Measurements from ENCODE around the gene TRIM14. TPM values are rescaled to one million over a fixed set of nuclear protein-coding genes. Genes with fewer than 3 reads are reported as not detected.

TRIM14 gene, protein sequence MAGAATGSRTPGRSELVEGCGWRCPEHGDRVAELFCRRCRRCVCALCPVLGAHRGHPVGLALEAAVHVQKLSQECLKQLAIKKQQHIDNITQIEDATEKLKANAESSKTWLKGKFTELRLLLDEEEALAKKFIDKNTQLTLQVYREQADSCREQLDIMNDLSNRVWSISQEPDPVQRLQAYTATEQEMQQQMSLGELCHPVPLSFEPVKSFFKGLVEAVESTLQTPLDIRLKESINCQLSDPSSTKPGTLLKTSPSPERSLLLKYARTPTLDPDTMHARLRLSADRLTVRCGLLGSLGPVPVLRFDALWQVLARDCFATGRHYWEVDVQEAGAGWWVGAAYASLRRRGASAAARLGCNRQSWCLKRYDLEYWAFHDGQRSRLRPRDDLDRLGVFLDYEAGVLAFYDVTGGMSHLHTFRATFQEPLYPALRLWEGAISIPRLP
- 17.8 and 18.9 TPM in 2 replicates for total RNA-seq (2014; rRNA removed; shearing (Covaris generic))

DNA sequence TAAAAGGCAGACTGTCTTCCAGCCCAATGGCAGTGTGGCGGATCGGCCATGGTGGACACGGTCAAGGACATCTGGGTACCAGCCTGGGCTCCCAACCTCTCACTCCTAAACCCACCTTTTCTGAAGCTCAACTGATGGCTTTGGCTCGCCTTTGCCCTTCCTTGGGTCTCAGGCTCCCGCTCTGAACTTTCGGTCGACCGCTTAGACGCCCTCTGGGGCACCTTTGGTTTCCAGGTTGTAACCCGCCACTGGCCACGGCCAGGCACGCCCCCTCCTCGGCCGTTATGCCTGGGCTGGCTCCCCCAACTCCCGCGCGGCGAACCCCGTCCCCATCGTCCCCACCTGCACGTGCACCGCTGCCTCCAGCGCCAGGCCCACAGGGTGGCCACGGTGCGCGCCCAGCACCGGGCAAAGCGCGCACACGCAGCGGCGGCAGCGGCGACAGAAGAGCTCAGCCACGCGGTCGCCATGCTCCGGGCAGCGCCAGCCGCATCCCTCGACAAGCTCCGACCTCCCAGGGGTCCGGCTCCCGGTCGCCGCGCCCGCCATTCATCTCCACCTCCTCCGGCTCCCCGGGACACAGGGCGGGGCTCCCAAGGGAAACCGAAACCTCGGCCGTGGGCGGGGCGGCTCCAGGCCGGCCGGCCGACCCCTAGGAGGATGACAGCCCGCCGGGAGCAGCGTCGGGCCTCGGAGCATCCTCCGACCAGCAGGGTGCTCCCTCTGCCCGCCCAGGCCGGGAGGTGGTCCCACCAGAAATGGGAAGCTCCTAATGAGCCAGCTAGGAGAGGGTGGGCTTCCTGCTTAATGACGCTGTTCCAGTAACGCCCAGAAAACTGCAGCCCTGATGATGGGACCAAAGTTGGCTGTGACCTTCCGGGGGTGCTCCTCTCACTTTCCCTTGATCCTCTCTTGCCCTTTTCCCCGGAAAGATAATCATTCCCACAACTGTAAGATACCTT, at the start of gene TRIM14:
TRIM14 (minus strand) TSS at position 583 of the 962 bp plus-strand sequence; CDS start at position 549, 34 bp downstream.
- peak; percentile 35 for DNase-seq (ENCODE audit: low spot score)

DNA sequence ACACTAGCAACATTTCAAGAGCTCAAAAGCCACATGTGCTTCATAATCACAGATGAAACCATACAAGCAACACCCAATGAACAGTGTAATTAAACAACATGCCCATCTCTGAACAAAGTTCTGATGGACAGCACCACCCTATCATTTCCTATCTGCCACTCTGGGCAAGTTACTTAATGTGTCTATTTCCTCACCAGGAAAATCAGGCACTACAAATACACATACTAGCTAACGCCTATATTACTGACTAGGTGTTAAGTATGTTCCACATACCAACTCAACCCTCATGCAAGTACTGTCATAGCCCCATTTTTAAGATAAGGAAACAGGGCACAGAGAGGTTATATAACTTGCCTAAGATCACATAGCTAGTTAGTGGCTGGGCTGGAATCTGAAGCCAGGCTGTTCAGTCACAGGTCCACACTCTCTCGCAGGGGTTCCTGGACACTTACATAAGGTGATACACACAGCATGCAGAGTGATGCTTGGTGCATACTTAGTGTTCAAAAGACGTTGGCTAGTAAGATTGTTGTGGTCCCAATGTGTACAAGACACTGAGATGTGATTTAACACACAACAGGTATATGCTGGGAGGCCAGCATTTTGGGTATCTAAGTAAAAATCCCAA, 49.2 kb upstream of the TRIM14 start:
- no peak for DNase-seq (ENCODE audit: low spot score)

DNA sequence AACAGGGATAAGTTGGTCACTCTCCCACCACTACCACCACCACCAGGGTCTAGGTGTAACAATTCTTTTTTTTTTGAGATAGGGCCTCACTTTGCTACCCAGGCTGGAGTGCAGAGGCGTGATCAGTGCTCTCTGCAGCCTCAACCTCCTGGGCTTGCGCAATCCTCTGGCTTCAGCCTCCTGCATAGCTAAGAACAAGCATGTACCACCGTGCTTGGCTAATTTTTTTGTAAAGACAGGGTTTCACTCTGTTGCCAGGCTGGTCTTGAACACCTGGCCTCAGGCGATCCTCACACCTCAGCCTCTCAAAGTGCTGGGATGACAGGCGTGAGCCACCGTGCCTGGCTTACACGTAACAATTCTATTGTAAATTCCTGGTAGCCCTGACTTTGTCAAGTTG, 45.9 kb upstream of the TRIM14 start:
- no peak for DNase-seq (ENCODE audit: low spot score)

DNA sequence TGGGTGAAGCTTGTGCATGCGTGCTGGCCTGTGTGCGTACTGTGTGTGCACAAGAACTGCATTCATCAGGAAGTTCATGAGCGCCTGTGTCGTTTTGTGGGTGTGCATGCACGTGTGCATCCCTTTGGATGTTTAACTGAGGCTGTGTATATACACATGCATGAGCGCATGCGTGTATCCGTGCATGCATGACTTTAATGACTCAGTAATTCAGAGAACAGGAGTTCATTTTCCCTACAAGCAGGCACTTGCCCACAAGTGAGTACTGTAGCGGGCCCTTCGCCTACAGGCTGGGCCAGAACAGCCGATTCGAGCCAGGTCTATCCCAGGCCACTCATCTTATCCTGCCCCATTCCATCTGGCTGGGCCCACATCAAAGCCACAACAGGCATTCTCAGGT, 43.6 kb upstream of the TRIM14 start:
- DNase-seq (ENCODE audit: low spot score), result no peak

DNA sequence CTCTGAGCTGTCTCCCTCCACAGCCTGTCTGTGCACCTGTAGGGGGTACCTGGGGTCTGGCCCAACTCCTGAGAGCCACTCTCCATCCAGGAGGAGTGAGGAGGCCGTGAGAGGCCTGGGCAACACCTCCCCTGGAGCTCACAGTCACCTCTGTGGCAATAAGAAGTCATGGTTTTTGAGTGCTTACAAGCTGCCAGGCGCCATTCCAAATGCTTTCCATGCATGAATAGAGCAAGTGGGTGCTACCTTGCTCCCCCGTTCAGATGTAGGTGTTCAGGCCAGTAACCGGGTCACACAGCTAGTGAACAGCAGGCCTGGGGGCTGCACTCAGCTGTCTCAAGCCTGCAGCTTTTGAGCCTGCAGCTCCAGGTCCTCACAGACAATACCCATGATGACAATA, 42.8 kb upstream of the TRIM14 start:
- no peak for DNase-seq (ENCODE audit: low spot score)

DNA sequence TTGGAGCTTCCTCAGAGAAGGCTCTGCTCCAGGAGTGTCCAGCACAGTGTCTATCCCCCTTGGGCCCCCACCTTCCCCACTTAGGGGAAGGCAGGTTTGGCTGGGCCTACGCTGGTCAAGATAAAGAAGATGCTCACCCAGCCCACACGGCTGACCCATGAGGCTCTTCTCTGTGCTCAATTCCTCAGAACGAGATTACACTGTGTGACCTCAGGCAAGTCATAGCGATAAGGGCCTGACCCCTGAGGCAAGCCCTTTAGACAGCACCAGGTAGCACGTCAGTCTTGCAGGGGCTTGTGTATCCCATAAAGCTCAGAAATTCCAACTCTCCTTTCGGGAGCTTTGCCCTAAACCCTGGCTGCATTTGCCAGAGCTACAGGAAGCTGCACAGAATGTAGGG, 40.8 kb upstream of the TRIM14 start:
- DNase-seq (ENCODE audit: low spot score), result no peak

DNA sequence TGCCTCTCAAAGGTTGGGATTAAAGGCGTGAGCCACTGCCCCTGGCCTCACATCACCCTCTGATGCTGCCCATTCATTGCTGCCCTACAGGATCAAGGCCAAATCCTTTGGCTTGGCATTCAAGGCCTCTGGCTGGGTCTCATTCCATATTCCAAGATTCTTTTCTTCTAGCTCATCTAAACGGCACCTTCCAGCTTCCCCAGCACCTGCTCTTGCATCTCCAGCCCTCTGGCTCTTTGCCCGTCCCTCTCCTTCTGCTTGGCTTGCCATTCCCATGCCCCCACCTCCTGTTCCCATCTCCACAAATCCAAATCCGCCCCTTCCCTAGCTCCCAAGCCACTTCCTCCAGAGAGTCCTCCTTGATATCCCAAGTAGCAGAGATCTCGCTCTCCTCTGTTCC, 40.3 kb upstream of the TRIM14 start:
- DNase-seq (ENCODE audit: low spot score), result no peak

DNA sequence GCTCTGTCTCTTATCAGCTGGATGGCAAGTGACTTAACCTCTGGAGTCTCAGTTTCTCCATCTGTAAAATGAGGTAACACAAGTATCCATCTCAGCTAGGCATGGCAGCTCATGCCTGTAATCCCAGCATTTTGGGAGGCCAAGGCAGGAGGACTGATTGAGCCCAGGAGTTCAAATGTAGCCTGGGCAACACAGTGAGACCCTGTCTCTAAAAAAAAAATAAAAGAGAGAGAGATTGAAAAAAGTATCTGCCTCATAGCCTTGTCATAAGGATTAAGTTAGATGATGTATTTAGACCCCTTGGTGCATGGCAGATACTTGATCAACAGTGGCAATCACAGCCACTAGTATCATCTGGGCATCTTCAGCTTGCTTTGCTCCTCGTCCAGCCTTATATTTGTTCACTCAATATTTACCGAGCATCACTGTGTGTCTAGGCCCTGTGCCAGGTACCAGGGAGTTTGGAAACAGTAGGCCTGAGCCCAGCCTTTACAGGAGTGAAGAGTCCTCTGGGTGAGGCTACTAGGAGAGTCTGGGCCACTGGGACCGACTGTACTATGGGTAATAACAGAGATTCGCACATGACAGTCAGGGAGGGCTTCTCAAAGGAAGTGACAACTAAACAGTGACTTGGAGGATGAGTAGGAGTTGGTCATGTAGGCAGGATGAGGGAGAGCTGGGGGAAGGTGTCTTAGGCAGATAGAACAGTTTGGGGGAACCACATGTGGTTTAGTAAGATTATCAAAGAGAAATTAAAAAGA, 39.2 kb upstream of the TRIM14 start:
- no peak for DNase-seq (ENCODE audit: low spot score)

DNA sequence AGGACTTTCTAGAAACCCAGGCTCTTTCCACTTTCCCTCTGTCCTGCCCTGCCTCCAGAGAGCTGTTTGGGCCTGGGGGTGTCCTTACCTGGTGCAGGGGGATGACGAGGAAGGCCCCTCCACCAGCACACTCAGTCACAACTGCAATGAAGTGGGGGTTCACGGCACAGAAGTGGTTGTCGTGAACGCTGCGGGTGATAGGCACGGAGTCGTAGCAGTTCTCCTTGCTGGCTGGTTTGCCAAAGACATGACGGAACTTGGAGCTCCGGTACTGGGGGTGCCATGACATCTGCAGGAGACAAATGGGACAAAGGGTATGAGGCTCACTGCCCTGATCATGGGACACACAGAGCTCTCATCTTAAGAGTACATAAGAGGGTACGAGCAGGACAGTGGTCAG, 38.4 kb upstream of the TRIM14 start:
- DNase-seq (ENCODE audit: low spot score), result no peak

DNA sequence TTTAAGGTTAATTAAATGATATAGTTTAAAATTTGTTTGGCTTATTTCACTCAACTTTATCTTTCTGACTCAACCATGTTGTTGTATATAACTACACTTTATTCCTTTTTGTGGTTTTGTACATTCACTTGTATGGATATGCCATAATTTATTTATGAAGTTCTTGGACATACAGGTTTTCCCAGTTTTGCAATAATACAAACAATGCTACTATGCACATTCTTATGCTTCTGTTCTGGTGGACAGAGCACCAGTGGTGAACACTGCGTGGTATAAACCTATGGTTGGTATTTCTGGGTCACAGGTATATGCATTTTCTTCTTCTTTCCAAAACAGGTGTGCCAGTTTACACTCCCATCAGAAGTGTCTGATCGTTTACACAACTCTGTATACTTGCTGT, 35.7 kb upstream of the TRIM14 start:
- DNase-seq (ENCODE audit: low spot score), result no peak

DNA sequence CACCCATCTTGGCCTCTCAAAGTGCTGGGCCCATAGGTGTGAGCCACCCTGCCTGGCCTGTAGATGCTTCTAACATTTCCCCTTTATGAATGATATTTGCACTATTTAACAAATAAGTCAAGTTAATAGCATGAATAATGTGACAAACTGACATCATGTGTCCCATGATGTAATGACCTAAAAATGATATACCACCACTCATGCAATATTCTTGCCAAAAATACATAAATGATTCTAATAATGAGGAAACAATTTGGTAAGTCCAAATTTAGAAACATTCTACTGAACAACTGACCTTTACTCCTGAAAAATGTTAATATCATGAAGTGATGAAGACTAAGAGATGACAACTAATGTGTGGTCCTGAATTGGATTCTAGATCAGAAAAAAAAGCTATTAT, 33.5 kb upstream of the TRIM14 start:
- no peak for DNase-seq (ENCODE audit: low spot score)

DNA sequence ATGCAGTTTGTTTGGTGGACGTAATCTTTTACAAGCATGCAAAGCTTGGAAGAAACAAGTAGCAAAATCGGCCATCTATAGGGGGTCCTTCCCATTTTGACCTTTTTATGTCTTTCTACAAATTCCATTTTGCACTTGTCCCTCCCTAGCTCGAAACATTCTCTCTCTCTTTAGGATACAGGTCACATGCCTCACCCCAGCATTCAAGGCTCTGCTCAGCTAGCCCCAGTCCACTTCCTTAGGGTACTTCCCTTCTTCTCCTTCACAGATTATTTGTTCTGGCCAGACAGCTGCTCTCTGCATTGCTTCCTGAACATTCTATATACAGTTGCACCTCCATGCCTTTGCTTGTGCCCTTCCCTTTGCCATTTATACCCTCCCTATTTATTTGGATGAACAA, 31.7 kb upstream of the TRIM14 start:
- DNase-seq (ENCODE audit: low spot score), result no peak

DNA sequence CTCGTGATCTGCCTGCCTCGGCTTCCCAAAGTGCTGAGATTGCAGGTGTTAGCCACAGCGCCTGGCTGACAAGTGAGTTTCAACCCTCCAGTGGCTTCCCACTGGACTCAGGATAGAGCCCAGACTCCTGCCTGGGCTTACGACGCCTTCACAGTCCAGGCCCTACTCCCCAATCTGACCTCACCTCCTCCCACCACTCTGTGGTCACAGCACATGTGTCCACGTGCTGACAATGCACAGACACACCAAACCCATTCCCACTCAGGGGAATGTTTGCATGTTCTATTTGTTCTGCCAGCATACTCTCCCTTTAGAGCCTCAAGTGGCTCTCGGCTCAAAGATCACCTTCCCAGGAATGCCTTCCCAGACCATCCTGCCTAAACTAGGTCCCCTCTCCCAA, 31.1 kb upstream of the TRIM14 start:
- no peak for DNase-seq (ENCODE audit: low spot score)

DNA sequence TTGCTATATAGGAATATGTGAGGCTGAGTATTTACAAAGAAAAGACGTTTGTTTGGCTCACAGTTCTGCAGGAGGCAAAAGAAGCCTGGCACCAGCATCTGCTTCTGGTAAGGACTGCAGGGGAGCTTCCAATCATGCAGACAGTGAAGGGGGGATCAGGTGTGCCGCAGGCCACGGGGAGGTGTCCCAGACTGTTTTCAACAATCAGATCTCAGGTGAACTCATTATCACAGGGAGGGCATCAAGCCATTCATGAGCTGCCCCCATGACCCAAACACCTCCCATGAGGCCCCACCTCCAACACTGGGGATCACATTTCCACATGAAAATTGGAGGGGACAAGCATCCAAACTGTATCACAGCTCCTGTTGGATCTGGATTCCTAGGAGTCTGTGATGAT, 30.4 kb upstream of the TRIM14 start:
- DNase-seq (ENCODE audit: low spot score), result no peak

DNA sequence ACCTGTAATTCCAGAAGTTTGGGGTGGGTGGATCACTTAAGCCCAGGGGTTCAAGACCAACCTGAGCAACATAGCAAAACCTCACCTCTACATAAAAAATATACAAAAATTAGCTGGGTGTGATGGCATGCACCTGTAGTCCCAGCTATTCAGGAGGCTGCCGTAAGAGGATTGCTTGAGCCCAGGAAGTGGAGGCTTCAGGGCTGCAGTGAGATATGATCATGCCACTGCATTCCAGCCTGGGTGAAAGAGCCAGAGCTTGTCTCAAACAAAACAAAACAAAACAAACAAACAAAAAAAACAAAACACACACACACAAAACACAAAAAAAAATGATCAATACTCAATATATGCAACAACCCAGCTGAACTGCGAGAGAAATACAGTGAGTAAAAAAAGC, 29.5 kb upstream of the TRIM14 start:
- no peak for DNase-seq (ENCODE audit: low spot score)

DNA sequence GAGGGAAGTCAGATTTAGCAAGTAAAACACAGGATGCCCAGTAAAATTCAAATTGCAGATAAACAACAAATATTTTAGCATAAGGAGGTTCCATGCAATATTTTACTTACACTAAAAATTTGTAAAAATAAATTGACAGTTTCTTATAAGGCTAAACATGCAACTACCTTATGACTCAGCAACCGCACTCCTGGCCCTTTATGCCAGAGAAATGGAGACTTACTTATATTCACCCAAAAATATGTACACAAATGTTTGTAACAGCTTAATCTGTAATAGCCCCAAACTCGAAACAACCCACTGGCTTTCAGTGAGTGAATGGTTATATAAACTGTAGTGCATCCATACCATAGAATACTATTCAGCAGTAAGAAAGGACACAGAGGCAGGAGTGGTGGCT, 28.6 kb upstream of the TRIM14 start:
- DNase-seq (ENCODE audit: low spot score), result no peak

DNA sequence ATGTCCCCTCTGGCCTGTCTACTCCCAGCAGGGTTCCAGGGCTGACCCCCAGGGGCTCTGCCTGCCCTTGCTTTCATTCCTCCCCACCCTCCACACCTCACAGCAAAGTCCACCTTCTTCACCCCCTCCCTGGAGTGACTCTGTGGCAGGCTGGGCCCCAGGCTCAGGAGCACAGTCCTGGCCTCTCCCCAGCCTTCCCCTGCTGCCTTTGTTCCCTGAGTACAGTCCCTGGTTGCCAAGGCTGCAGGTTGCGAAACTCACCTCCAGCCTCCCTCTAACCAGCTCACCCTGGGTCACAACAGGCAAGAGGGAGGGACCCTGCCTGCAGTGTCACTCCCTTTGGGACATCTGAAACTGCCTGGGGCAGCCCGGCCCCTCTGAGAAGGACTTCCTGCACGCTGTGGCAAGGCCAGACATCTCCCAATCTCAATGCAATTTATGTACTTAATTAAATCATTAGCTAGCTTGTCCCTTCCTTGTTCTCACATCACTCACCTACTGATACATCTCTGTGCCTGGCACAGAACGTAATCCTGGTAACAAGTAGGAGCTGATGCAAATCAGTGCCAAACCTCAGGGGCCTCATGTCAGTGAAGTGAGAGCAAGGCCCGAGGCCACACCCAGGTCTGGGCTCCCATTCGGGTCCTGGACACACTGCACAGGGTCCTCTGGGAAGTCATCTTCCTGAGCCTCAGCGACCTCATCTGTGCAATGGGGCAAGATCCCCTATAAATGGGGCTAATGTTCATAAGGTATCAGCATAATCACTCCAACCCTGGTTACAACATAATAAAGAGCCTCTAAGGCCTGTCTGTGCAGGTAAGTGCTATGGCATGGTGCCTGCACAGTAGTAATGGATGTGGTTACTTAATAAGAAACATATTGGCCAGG, 27.3 kb upstream of the TRIM14 start:
- DNase-seq (ENCODE audit: low spot score), result peak; percentile 83

DNA sequence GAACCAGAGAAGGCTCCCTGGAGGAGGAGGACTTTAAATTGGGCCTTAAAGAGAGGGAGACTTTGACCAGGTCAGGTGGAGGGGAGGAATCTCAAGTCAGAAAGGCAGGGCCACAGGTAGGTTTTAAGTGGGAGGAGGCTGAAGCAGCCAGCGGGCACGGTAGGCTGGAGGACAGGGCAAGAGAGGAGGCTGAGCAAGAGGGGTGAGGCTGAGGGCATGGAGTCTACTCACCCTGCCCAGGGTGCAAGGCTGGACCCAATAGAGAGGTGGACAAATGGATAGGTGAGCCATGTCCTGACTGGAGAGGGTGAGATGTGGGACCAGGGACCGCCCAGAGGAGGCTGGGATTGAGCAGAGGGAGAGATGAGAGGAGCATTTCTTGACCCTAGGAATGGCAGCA, 25.6 kb upstream of the TRIM14 start:
- DNase-seq (ENCODE audit: low spot score), result no peak

DNA sequence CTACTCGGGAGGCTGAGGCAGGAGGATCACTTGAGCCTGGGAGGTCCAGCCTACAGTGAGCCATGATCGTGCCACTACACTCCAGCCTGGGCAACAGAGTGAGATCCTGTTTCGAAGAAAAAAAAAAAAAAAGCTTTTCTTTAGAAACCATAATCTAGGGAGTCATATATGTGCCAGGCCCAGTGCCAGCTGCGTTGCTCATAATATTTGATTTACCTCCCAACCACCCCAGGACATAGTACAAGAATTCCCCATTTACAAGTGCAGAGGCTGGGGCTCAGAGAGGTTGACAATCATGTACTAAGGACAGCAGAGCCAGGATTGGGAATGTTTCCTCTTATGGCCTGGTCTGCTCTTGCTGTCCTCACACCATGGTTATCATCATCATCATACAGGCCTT, 25.1 kb upstream of the TRIM14 start:
- no peak for DNase-seq (ENCODE audit: low spot score)

DNA sequence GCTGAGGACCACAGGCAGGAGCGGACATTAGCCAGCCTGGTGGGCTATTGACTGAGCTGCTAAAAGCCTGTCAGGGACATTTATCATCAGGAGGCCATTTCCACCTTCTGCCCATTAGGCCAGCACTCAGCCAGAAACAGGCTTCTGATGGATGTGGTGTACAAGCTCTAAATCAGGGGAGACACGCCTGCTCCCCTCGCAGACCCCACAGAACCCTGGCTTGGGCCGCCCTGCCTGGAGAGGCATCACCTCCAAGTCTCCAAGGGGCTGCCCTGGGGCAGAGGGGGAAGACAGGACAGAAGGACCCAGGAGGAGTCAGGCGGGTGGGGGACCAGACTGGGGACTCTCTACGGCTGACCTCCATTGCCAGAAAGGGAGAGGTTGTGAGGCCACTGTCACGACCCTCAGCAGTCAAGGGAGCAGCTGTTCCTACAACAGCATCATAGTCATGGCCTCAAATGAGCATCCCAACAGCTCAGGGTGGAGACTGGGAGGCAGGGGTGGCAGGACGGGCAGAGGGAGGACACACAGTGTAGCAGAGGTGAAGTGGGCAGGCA, 24.0 kb upstream of the TRIM14 start:
- DNase-seq (ENCODE audit: low spot score), result no peak
